Transverse colon (tissue), 3 donors: Measurements from ENCODE around the gene PCNX2.

Experiments
- EP300 ChIP-seq: sonication (generic); formaldehyde crosslinking; IDR thresholded peaks from one replicate; pipeline ENCODE4 v1.6.1; 2017; ENCODE audit warnings: antibody characterized with exemption, low read depth
- TF ChIP-seq, protein P1 (sequence below), 5 experiments: fragments of 200-600 bp in 3 of 5; fragments of 450-650 bp in 2 of 5; sonication (generic) in 3 of 5; IDR thresholded peaks; 1 replicate in 2 of 5; 2 replicates in 3 of 5; pipeline ENCODE4 v1.5.1; 2016 to 2017; ENCODE audit warnings: antibody characterized with exemption in 5 of 5, inconsistent platforms in 3 of 5, mild to moderate bottlenecking in 2 of 5, moderate library complexity in 1 of 5

DNA sequence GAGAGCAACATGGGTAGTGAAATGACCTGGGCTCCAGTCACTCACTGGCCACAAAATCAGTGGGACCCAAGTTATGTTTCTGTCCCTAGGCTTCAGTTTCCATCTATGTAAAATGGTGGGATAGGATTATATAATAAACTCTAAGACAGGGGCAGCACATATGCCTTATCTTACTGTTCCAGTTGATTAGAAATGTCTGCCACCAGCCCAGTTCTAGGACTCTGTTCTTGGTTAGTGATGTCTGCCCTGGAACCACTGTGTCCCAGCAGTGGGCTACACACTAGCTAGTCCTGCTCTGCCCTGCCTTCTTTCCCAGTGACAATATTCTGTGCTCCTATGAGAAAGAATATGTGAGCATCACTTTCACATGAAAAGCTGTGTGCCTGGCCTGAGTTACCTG, 138.3 kb downstream of the PCNX2 start:
- TF ChIP-seq, protein P1, sequence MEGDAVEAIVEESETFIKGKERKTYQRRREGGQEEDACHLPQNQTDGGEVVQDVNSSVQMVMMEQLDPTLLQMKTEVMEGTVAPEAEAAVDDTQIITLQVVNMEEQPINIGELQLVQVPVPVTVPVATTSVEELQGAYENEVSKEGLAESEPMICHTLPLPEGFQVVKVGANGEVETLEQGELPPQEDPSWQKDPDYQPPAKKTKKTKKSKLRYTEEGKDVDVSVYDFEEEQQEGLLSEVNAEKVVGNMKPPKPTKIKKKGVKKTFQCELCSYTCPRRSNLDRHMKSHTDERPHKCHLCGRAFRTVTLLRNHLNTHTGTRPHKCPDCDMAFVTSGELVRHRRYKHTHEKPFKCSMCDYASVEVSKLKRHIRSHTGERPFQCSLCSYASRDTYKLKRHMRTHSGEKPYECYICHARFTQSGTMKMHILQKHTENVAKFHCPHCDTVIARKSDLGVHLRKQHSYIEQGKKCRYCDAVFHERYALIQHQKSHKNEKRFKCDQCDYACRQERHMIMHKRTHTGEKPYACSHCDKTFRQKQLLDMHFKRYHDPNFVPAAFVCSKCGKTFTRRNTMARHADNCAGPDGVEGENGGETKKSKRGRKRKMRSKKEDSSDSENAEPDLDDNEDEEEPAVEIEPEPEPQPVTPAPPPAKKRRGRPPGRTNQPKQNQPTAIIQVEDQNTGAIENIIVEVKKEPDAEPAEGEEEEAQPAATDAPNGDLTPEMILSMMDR (IDR thresholded peaks at IDR 0.05) = no peak
- no peak for TF ChIP-seq EP300
